Testis (tissue), 2 donors: ENCODE measurements around the gene COL11A1.

Source experiments
- CTCF ChIP-seq, 3 experiments: fragments of 450-650 bp in 2 of 3; fragments of 200-600 bp in 1 of 3; sonication (generic) in 1 of 3; IDR thresholded peaks; one replicate each; pipeline ENCODE4 v1.5.1; 2016 to 2019; ENCODE audit warnings: antibody characterized with exemption in 3 of 3, mild to moderate bottlenecking in 2 of 3, moderate library complexity in 1 of 3
- POLR2A ChIP-seq: fragments of 450-650 bp; IDR thresholded peaks from one replicate; pipeline ENCODE4 v1.6.1; 2017; ENCODE audit warnings: antibody characterized with exemption, mild to moderate bottlenecking, moderate library complexity

GRCh38 chr1:103056423-103056822 is 51.9 kb downstream of the COL11A1 start:
- no peak for TF ChIP-seq CTCF (IDR thresholded peaks at IDR 0.05)
- no peak for TF ChIP-seq POLR2A
